Kidney epithelial cell (primary cell): ENCODE measurements around the gene INS. TPM values are rescaled to one million over a fixed set of nuclear protein-coding genes. Genes with fewer than 3 reads are reported as not detected.

ENCODE experiments used
- DNase-seq: peaks from one replicate; pipeline ENCODE4 v3.0.0-alpha.2; 2010; ENCODE audit warnings: low read depth
- H3K27me3 ChIP-seq: 2 replicates; pipeline ENCODE4 v1.6.0; 2011; ENCODE audit warnings: low read length; ENCODE audit not compliant: control insufficient read depth, insufficient read depth
- H3K36me3 ChIP-seq: 2 replicates; pipeline ENCODE4 v1.5.1; 2011; ENCODE audit warnings: low read length; ENCODE audit not compliant: control insufficient read depth, insufficient read depth
- H3K4me3 ChIP-seq: 2 replicates; pipeline ENCODE4 v1.5.1; 2011; ENCODE audit warnings: low read depth, mild to moderate bottlenecking, control low read depth, low read length
- total RNA-seq: library from RNA; depleted of rRNA; stranded (reverse); fragments of >200 nt; gene quantifications from 2 replicates; pipeline ENCODE4 v1.2.3, GENCODE V29; 2015
- TF ChIP-seq, protein P1 (sequence below): IDR thresholded peaks from 2 replicates; pipeline ENCODE4 v1.5.1; 2011; ENCODE audit warnings: mild to moderate bottlenecking, moderate library complexity, low read length, control low read depth, inconsistent platforms; ENCODE audit not compliant: insufficient read depth, poor library complexity, severe bottlenecking

The INS gene
- total RNA-seq, 1 donor from 2014 or later, result not detected

DNA sequence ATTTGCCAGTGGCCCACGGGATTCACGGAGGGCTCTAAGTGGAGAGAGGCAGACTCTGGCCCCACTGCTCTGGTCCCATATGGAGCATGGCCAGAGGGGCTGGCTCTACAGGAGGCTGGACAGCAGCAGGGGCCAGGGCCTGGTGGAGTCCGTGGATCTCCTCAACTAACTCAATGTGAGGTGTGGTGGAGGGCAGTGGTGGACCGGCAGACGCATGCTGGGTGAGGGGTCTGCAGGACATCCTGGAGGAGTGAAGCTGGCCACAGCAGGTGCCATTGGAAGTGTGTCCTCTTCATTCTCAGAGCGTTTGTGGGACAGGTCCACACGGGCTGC, 37.4 kb downstream of the INS start:
- Histone ChIP-seq H3K36me3 (no peaks in the 10 kb centered on the region), H3K4me3 (no peak overlapping the region)

DNA sequence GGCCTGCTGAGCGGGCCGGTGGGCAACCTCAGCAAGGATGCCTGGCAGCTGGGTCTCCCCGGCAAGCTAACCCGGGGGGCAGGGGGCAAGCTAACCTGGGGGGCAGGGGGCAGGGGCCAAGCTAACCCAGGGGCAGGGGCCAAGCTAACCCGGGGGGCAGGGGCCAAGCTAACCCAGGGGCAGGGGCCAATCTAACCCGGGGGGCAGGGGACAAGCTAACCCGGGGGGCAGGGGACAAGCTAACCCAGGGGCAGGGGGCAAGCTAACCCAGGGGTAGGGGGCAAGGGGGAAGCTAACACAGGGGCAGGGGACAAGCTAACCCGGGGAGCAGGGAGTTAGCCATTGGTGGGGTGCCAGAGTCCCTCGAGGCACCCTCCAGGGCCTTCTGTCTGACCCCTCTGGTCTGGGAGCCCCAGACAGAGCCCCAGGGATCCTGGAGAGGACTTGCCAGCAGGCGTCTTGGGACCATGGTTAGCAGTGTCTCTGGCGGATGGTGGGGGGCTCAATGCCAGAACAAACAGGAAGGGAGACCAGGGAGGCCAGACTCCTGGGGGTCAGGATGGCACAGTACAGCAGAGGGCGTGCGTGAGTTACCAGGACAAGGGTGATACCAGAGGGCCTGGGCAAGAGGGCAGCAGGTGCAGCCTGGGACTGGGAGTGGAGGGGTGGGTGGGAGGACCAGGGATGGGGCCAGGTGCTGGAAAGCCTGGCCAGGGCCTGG, 37.9 kb downstream of the INS start:
- Histone ChIP-seq H3K36me3 (no peaks in the 10 kb centered on the region), H3K27me3 (peaks cover 17% of the 10 kb centered on the region), H3K4me3 (no peak overlapping the region)
- TF ChIP-seq, protein P1, sequence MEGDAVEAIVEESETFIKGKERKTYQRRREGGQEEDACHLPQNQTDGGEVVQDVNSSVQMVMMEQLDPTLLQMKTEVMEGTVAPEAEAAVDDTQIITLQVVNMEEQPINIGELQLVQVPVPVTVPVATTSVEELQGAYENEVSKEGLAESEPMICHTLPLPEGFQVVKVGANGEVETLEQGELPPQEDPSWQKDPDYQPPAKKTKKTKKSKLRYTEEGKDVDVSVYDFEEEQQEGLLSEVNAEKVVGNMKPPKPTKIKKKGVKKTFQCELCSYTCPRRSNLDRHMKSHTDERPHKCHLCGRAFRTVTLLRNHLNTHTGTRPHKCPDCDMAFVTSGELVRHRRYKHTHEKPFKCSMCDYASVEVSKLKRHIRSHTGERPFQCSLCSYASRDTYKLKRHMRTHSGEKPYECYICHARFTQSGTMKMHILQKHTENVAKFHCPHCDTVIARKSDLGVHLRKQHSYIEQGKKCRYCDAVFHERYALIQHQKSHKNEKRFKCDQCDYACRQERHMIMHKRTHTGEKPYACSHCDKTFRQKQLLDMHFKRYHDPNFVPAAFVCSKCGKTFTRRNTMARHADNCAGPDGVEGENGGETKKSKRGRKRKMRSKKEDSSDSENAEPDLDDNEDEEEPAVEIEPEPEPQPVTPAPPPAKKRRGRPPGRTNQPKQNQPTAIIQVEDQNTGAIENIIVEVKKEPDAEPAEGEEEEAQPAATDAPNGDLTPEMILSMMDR, result no peak
- no peak for DNase-seq

More for the DNA sequence above, 37.4 kb downstream of the INS start:
- H3K27me3 ChIP-seq, result peaks cover 17% of the 10 kb centered on the region
- no peak for DNase-seq
- TF ChIP-seq, protein P1, result no peak

DNA sequence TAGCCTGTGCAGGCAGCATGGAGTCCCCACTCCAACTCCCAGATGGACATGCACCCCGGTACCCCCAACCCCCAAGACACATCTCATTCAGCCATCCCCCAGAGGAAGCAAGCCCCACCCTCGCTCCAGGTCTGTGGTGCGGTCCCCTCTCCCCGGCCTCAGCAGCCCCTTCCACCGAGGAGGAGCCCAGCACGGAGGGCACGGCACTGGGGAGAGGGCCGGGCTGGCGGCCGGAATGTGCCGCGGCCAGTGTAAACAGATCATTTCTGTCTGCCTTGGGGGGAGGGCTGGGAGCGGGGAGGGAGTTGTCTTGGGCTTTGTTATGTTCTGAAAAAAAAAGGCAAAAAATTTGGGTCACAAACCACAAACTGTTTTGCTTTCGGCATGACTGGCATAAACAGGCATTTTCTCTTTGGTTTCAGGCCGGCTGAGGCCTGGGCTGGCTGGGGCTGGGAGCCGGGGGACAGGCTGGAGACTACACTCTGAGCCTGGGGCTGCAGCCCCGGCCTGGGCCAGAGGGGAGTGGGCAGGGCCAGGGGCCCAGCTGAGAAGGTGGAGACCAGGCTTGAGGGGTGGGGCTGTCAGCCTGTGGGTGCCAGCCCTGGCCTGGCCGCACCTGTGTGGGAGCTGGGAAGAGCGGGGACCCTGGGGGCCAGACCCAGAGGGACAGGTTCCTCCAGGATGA, 38.6 kb downstream of the INS start:
- no peak for DNase-seq
- TF ChIP-seq, protein P1, result no peak
- H3K4me3 ChIP-seq, result no peak overlapping the region
- peaks cover 14% of the 10 kb centered on the region for H3K27me3 ChIP-seq
- H3K36me3 ChIP-seq, result no peaks in the 10 kb centered on the region

DNA sequence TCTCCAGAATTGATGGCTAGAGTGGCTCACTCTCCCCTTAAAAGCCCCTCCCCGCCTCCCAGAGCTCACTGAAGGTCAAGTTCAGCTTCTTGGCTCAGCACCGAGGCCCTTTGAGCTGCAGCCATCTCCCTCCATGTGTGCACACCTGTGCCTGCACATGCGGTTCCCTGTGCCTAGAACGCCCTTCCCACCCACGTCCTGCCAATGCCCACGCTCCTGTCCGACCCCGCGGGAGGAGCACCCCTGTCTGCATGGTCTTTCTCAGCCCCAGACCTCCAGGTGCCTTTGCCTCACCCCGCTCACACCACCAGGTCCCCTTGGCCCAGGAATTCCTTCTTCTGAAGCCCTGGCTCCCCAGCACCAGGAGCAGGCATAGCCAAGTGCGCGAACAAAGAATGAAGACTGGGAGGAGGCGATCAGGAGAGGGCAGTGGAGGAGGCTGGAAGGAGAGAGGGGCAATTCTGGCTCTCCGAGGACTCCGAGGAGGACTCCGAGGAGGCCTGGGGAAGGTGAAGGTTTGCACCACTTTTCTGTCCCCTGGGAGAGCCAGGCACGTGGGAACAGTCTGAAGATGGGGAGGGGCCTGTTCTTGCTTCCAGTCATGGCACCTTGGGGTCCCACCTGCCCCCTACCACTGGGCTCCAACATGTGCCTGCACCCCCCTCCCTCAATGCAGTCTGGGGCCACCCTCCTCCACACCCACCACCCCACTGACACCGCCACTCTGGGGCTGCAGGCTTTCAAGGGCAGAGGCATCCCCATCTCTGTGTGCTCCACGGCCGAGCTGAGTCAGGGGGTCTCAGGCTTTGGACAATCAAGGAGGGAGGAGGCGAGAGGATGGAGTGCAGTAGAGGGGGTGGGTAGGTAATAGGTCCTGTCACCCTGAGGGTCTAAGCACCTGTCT, 39.5 kb downstream of the INS start:
- Histone ChIP-seq H3K4me3 (no peak overlapping the region), H3K36me3 (no peaks in the 10 kb centered on the region), H3K27me3 (peaks cover 14% of the 10 kb centered on the region)
- TF ChIP-seq, protein P1, result no peak
- no peak for DNase-seq

DNA sequence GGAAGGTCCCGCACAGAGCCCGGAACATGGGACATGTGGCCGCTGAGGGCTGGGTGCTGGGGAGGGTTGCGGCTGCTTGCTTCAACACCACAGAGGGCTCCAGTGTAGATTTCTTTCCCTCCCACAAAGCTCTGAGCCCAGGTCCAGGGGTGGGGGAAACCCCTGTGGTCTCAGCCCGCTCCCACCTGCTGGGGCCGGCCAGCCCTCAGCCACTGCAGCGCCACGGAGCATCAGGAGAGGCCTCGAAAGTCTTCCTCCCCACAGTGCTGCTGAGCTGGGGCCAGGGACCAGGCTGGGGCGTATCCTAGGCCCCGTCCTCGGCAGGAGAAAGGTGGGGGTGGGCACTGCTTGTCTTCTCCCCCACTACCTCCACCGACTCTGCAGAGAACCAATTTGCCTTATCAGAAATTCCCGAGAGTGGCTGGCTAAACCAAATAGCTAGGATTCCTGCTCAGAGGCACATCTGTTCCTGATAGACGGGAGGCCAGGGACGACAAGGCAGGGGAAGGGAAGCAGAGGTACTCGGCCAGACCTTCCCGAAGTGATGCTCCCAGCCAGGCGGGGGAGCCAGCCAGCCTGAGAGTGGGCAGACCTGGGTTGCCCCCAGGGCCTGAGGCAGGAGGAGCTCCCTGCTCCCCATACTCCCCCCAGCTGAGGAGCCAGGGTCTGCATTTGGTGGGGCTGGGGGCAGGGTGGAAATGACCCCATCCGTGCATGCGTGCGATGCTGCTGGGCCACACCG, 40.5 kb downstream of the INS start:
- Histone ChIP-seq H3K36me3 (no peaks in the 10 kb centered on the region), H3K4me3 (no peak overlapping the region), H3K27me3 (peaks cover 14% of the 10 kb centered on the region)
- DNase-seq, result no peak
- TF ChIP-seq, protein P1, result no peak
